ENCODE data around the gene PIP5KL1.

DNA sequence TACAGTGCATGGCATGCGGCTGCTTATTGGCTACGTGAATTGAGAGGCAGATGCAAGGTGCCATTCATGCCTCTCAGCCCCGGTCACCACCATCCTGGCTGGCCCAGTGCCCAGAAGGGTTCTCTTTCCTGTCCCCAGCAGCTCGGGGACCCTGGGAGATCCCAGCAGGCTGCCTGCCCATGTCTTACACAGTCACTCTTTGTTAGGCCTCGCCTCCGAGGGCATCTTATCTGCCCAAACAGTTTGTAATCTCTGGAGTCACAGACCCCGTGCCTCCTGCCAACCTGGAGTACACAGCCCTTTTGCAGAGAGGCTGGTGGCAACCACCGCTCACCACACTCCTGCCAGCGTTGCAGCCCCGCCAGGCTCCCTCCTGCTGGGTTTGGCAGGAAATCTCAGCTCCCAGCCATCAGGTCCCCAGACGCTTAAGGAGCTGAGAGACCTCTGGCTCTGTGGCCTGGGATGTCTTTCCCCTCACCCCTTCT is 46.1 kb downstream of the PIP5KL1 start:
- TF ChIP-seq, protein P1, sequence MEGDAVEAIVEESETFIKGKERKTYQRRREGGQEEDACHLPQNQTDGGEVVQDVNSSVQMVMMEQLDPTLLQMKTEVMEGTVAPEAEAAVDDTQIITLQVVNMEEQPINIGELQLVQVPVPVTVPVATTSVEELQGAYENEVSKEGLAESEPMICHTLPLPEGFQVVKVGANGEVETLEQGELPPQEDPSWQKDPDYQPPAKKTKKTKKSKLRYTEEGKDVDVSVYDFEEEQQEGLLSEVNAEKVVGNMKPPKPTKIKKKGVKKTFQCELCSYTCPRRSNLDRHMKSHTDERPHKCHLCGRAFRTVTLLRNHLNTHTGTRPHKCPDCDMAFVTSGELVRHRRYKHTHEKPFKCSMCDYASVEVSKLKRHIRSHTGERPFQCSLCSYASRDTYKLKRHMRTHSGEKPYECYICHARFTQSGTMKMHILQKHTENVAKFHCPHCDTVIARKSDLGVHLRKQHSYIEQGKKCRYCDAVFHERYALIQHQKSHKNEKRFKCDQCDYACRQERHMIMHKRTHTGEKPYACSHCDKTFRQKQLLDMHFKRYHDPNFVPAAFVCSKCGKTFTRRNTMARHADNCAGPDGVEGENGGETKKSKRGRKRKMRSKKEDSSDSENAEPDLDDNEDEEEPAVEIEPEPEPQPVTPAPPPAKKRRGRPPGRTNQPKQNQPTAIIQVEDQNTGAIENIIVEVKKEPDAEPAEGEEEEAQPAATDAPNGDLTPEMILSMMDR (IDR thresholded peaks at IDR 0.05), result no peak
- no peak for TF ChIP-seq POLR2A (IDR thresholded peaks at IDR 0.05)
